Stimulated activated CD8-positive, alpha-beta memory T cell treated with anti-CD3 and anti-CD28 coated beads, Interleukin-15, amount 100 ng/mL, for 4 hours (primary cell): ENCODE measurements around the gene MSI1.
A peak's percentile ranks its signal among the peaks of the same experiment; 100 is the strongest.
"Not testable (repeated sequence)": the region's sequence is repeated elsewhere in the genome, so short reads cannot be mapped to it uniquely, and the experiment has no call there.

Experiments
- DNase-seq, 2 donors: peaks; one replicate each; pipeline ENCODE4 v3.0.0-alpha.2; 2020; ENCODE audit warnings: low read depth in 2 of 2

The MSI1 gene

GRCh38 chr12:120356567-120357030 lies 12.4 kb downstream of the MSI1 start:
- peak; percentile 54 to 67 for DNase-seq

GRCh38 chr12:120353556-120354317 lies 15.2 kb downstream of the MSI1 start:
- DNase-seq = no peak

GRCh38 chr12:120353136-120353535 lies 15.8 kb downstream of the MSI1 start:
- DNase-seq = no peak

GRCh38 chr12:120352117-120352516 lies 16.8 kb downstream of the MSI1 start:
- no peak for DNase-seq

- DNase-seq = no peak
These were observed 18.2 kb downstream of the MSI1 start for GRCh38 chr12:120350576-120351350.

GRCh38 chr12:120347766-120348165 lies 21.2 kb downstream of the MSI1 start:
- DNase-seq = no peak

- DNase-seq = no peak
These were observed 22.3 kb downstream of the MSI1 start for GRCh38 chr12:120346681-120347080.

GRCh38 chr12:120346031-120346430 lies 22.9 kb downstream of the MSI1 start:
- no peak for DNase-seq

- no peak for DNase-seq
These were observed 25.3 kb downstream of the MSI1 start for GRCh38 chr12:120343692-120344091.

GRCh38 chr12:120343039-120343537 lies 25.9 kb downstream of the MSI1 start:
- no peak for DNase-seq

- DNase-seq = no peak
These were observed 26.6 kb downstream of the MSI1 start for GRCh38 chr12:120342175-120343038.

- no peak for DNase-seq
These were observed 29.7 kb downstream of the MSI1 start for GRCh38 chr12:120339256-120339655.

GRCh38 chr12:120337730-120338129 lies 31.2 kb downstream of the MSI1 start:
- no peak for DNase-seq

- DNase-seq = not testable (repeated sequence)
These were observed 32.6 kb downstream of the MSI1 start for GRCh38 chr12:120336392-120336791.

GRCh38 chr12:120335447-120335846 lies 33.5 kb downstream of the MSI1 start:
- DNase-seq = not testable (repeated sequence)

- no peak for DNase-seq
These were observed 36.4 kb downstream of the MSI1 start for GRCh38 chr12:120332523-120332922.

- no peak for DNase-seq
These were observed 36.9 kb downstream of the MSI1 start for GRCh38 chr12:120332041-120332440.

GRCh38 chr12:120331390-120331789 lies 37.6 kb downstream of the MSI1 start:
- no peak for DNase-seq

GRCh38 chr12:120328228-120328627 lies 40.7 kb downstream of the MSI1 start:
- DNase-seq = no peak

GRCh38 chr12:120327593-120327992 lies 41.4 kb downstream of the MSI1 start, which contains the start of gene PLA2G1B:
TSS of gene PLA2G1B (minus strand) at chr12:120327779. CDS start at chr12:120327753, 26 bp downstream.
- no peak for DNase-seq

- no peak for DNase-seq
These were observed 44.0 kb downstream of the MSI1 start for GRCh38 chr12:120324841-120325417.
